22Rv1 (cell line): Measurements from ENCODE around the gene ARHGAP27.
"Not testable (repeated sequence)": the region's sequence is repeated elsewhere in the genome, so short reads cannot be mapped to it uniquely, and the experiment has no call there.

Experiments
- CTCF ChIP-seq: fragments of 450-650 bp; IDR thresholded peaks from 2 replicates; pipeline ENCODE4 v1.5.1; 2017; ENCODE audit warnings: mild to moderate bottlenecking
- ZFX ChIP-seq: fragments of 450-650 bp; IDR thresholded peaks from 2 replicates; pipeline ENCODE4 v1.6.1; 2017; ENCODE audit warnings: antibody characterized with exemption, borderline replicate concordance

DNA sequence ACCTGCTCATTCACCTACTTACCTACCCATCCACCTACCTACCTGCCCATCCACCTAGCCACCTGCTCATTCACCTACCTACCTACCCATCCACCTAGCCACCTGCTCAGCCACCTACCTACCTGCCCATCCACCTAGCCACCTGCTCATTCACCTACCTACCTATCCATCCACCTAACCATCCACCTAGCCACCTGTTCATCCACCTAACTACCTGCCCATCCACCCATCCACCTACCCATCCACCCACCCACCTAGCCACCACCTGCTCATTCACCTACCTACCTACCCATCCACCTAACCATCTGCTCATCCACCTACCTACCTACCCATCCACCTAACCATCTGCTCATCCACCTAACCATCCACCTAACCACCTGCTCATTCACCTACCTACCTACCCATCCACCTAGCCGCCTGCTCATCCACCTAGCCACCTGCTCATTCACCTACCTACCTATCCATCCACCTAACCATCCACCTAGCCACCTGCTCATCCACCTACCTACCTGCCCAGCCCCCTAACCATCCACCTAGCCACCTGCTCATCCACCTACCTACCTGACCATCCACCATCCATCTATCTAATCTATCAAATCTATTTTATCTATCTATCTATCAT is 17.1 kb upstream of the ARHGAP27 start:
- TF ChIP-seq ZFX, CTCF: not testable (repeated sequence)
